Measurements from ENCODE around the gene GPR17. TPM values are rescaled to one million over a fixed set of nuclear protein-coding genes. Genes with fewer than 3 reads are reported as not detected.

Gene GPR17
- total RNA-seq, 4 donors from 2014 or later = 1.1 to 1.6 (median 1.2) TPM

- H3K9me3 ChIP-seq = no peaks in the 10 kb centered on the region
- H3K4me3 ChIP-seq = no peak overlapping the region
- H3K36me3 ChIP-seq = no peaks in the 10 kb centered on the region
- H3K27ac ChIP-seq = no peak overlapping the region
- peaks cover 0 to 54% (median 14%) of the 10 kb centered on the region in 4 donors for H3K4me1 ChIP-seq
- TF ChIP-seq CTCF (IDR thresholded peaks at IDR 0.05) (no peak), POLR2A (IDR thresholded peaks at IDR 0.05) (no peak), EP300 (IDR thresholded peaks at IDR 0.05) (no peak)
- WGBS, 2 donors = 83 to 94% methylated on average over 10 of the region's 10 CpGs
- no peak for DNase-seq (ENCODE audit: low spot score in 2 of 2)
- no peaks in the 10 kb centered on the region for H3K27me3 ChIP-seq
Observed at GRCh38 chr2:127678531-127678930, 32.6 kb downstream of the GPR17 start.

GRCh38 chr2:127678991-127679390, 33.0 kb downstream of the GPR17 start:
- Histone ChIP-seq H3K27ac (no peak overlapping the region), H3K36me3 (no peaks in the 10 kb centered on the region), H3K4me1 (peaks cover 0 to 50% (median 13%) of the 10 kb centered on the region in 4 donors), H3K27me3 (no peaks in the 10 kb centered on the region), H3K9me3 (no peaks in the 10 kb centered on the region), H3K4me3 (no peak overlapping the region)
- no peak for TF ChIP-seq POLR2A (IDR thresholded peaks at IDR 0.05)
- WGBS, 2 donors = 89 to 91% methylated on average over 6 of the region's 6 CpGs
- DNase-seq (ENCODE audit: low spot score in 2 of 2) = no peak

- H3K27me3 ChIP-seq = no peaks in the 10 kb centered on the region
- H3K9me3 ChIP-seq = no peaks in the 10 kb centered on the region
- WGBS, 2 donors = 94% methylated on average over 15 of the region's 15 CpGs
- no peaks in the 10 kb centered on the region for H3K36me3 ChIP-seq
- TF ChIP-seq POLR2A (IDR thresholded peaks at IDR 0.05) = no peak
- no peak for TF ChIP-seq CTCF (IDR thresholded peaks at IDR 0.05)
- no peak for TF ChIP-seq EP300 (IDR thresholded peaks at IDR 0.05)
- H3K4me1 ChIP-seq = peaks cover 0 to 42% (median 11%) of the 10 kb centered on the region in 4 donors
- DNase-seq (ENCODE audit: low spot score in 2 of 2) = no peak
- H3K27ac ChIP-seq = no peak overlapping the region
- no peak overlapping the region for H3K4me3 ChIP-seq
Observed at GRCh38 chr2:127679680-127680361, 33.9 kb downstream of the GPR17 start.

GRCh38 chr2:127680706-127681287, 34.8 kb downstream of the GPR17 start:
- Histone ChIP-seq H3K36me3 (no peaks in the 10 kb centered on the region), H3K4me1 (peaks cover 0 to 35% (median 10%) of the 10 kb centered on the region in 4 donors), H3K27ac (peak overlapping the region in 1 of 4 donors; percentile 65), H3K4me3 (peak overlapping the region in 1 of 4 donors; percentile 38), H3K9me3 (no peaks in the 10 kb centered on the region), H3K27me3 (no peaks in the 10 kb centered on the region)
- no peak for DNase-seq (ENCODE audit: low spot score in 2 of 2)
- 83 to 90% methylated on average over 10 to 19 of the region's 19 CpGs for WGBS, 2 donors
- no peak for TF ChIP-seq CTCF (IDR thresholded peaks at IDR 0.05)
- TF ChIP-seq EP300 (IDR thresholded peaks at IDR 0.05) = no peak
- no peak for TF ChIP-seq POLR2A (IDR thresholded peaks at IDR 0.05)

- peak overlapping the region in 3 of 4 donors; percentile 13 to 38 (median 26) for H3K4me3 ChIP-seq
- no peak for TF ChIP-seq CTCF (IDR thresholded peaks at IDR 0.05)
- TF ChIP-seq POLR2A (IDR thresholded peaks at IDR 0.05) = no peak
- TF ChIP-seq EP300 (IDR thresholded peaks at IDR 0.05) = no peak
- H3K27ac ChIP-seq = peak overlapping the region; percentile 6 to 65 (median 34)
- no peaks in the 10 kb centered on the region for H3K36me3 ChIP-seq
- no peaks in the 10 kb centered on the region for H3K9me3 ChIP-seq
- no peak for DNase-seq (ENCODE audit: low spot score in 2 of 2)
- H3K27me3 ChIP-seq = no peaks in the 10 kb centered on the region
- H3K4me1 ChIP-seq = peaks cover 0 to 29% (median 7%) of the 10 kb centered on the region in 4 donors
- WGBS, 2 donors = 5 to 45% methylated on average over 13 of the region's 25 CpGs
Observed at GRCh38 chr2:127681288-127681804, 35.4 kb downstream of the GPR17 start.
